Measurements from ENCODE around the gene RUNDC1.

RUNDC1 gene

DNA sequence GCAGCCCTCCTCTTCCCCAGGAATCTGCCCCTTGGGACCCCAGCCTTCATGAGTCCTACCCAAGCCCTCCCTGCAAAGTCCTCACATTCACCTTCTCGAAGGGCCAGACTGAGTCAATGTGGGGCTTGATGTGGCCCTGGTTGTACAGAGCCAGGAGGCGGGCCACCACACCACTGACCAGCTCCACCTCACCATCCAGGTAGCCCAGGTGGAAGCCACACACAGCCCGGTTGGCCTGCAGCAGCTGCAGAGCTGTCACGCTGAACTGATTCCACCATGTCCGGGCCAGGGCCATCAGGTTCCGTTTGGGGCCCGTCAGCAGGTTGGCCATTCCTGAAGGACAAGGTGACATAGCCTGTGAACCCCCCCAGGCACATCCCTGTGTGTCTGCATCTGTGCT is 35.9 kb downstream of the RUNDC1 start:
- in situ Hi-C loops (cut with MboI; ENCODE audit: low sequenced_read_pairs), result no loop called here

DNA sequence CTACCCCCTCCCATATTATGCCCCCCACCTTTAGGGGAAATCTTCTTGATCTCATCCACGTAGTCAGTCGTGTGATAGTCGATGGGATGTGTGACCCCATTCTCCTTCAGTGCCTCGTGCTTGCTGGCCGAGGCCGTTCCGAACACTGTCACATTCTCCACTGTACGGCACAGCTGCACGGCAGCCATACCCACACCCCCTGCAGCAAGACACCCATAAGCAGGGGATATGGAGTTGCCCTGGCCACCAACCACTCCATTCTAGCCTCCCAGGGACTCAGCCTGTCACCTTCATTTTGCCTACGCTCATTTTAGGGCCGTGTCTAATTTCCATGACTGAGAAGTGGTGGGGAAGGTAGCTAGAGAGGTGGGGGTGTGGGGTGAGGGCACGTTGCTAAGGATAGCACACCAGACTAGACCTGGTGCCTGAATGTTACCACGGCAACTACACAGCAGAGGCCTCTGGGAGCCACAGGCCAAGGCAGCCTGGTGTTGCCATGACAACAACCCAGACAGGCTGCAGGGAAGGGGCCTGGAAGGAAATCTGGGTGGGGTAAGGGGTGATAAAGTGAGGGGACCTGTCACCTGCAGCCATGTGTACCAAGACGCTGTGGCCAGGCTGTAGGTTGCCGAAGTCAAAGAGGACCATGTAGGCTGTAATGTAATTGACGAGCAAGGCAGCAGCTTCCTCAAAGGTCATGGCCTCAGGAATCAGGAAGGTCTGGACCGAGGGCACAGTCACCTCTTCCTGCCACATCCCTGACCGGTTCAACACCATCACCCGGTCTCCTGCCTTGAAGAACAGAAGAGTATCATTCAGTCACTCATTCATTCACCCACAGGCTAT is 37.9 kb downstream of the RUNDC1 start:
- in situ Hi-C loops (cut with MboI; ENCODE audit: low sequenced_read_pairs), result no loop called here

DNA sequence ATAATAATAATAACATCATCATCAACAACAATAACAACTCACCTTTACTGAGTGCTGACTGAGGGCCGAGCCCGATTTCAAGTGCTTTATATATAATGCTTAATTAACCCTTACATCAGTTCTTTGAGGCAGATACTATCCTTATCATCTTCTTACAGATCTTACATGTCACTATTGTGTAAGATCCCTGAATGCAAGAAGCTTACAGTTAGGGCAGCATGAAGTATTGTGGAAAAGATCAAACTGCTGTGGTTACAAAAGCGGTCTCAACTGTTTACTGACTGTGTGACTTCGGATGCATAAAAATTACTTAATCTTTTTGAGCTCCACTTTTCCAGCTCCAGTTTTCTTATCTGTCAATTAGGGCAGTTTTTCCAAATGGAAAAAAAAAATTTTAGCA is 38.6 kb downstream of the RUNDC1 start:
- in situ Hi-C loops (cut with MboI; ENCODE audit: low sequenced_read_pairs), result no loop called here

DNA sequence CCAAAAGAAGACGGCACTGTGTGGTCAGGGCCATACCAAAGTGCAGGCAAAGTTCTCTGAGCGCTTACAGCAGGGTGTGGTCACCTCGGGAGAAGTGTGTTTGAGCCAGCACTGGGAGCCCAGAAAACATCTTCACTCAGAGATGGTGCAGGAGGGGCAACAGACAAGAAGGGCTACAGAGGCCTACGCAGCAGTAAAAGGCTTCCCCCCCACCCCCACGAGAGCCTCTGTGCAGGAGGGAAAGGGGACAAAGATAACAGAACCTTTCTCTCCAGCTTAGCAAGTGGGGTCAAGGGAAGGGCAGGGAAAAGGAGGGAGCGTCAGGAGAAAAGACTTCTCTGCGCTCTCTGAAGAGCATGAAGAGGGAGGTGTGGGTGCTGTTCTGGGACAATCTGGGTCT is 39.1 kb downstream of the RUNDC1 start:
- in situ Hi-C loops (cut with MboI; ENCODE audit: low sequenced_read_pairs), result no loop called here

DNA sequence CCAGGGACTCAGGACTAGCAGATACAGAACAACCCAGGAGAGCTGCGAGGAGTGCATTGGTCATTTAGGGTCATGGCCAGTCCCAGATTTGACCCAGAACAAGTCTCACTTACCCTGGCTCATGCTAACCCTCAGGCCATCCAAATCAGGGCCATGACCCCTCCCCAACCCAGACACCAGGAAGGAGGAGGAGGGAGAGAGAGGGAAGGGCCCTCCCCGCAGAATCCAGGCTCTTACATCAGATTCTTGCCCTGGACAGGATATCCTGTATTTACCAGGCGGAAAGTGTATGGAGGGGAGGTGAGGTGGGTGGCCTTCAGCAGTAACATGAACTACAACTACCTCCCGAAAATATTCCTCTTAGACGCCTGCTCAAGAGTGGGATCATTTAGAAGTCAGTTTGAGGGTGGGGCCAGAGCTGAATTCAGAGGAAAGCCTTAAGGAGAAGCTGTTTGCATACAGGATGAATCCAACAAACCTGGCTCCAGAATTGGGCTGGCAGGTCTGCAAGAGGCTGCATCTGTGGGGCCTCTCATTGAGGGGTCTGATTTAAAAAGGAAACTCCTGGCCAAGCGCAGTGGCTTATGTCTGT is 39.8 kb downstream of the RUNDC1 start:
- in situ Hi-C loops (cut with MboI; ENCODE audit: low sequenced_read_pairs), result no loop called here

DNA sequence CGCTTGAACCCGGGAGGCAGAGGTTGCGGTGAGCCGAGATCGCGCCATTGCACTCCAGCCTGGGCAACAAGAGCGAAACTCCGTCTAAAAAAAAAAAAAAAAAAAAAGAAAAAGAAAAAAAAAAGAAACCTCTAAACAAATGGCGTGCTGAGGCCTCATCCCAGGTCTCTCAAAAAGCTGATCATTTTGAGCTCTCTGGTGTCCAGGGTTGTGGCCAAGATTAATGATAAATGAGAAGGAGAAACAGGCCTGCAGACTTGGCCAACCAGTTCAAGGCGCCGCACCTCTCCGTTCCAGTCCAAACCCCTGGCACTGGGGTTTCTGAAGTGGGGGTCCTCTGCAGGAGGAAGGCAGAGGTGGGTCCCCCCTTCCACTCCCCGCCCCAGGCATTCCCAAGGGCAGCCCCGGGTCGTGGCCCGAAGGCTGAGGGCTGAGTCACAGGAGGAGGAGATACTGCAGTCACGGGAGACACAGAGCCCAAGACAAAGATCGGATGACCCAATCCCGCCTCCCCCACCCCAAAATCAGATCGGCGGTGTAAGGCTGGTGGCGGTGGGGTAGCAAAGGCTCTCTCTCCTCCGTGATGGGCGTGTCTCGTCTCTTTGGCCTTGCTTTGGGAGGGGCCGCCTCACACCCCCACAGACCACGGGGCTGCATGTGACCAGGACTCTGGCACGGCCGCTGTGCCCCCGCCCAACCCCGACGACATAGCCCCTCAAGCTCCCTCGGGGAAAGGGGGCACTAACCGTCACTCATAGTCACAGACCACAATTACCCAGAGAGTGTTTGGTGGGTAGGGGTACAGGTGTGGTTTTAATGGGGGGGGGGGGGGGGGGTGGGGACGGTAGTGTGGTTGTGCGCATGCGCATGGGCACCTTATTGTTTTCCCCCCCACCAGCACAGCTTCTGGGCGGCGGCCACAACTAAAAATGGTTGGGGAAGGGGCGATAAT is 40.7 kb downstream of the RUNDC1 start:
- in situ Hi-C loops (cut with MboI; ENCODE audit: low sequenced_read_pairs), result no loop called here

DNA sequence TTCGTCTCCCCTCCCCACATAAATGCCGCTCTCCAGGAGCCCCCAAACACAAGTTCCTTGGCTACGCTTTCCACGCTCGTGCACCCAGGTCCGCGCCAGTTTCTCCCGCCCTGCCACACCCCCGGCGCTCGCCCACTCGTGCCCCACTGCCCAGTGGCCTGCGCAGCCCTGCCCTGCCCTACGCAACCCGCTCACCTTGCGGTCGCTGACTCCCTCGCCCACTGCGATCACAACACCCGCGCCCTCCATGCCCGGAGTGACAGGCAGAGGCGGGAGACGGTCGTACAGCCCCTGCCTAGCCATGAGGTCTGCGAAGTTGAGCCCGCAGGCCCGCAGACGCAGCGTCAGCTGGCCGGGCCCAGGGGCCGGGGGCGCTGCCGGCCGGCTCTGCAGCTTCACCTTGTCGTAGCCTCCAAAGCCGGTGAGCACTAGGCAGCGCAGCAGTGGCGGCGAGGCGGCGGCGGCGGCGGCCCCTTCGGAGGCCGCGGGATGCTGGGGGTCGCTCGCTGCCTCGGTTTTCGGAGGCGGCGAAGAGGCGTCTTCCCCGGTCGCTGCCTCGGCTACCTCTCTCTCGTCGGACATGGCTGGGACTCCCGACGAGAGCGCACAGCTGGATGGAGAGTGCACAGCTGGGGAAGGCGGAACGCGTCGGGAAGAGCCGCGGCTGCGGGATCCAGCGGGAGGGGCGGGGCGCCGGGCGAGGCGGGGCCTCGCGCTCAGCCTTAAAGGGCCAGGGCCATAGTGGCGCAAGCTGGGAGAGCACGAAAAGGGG is 41.6 kb downstream of the RUNDC1 start, which contains the start of gene VAT1:
VAT1 (minus strand) TSS at position 645 of the 772 bp plus-strand sequence; CDS start at position 582, 63 bp downstream.
- in situ Hi-C loops (cut with MboI; ENCODE audit: low sequenced_read_pairs), result no loop called here

DNA sequence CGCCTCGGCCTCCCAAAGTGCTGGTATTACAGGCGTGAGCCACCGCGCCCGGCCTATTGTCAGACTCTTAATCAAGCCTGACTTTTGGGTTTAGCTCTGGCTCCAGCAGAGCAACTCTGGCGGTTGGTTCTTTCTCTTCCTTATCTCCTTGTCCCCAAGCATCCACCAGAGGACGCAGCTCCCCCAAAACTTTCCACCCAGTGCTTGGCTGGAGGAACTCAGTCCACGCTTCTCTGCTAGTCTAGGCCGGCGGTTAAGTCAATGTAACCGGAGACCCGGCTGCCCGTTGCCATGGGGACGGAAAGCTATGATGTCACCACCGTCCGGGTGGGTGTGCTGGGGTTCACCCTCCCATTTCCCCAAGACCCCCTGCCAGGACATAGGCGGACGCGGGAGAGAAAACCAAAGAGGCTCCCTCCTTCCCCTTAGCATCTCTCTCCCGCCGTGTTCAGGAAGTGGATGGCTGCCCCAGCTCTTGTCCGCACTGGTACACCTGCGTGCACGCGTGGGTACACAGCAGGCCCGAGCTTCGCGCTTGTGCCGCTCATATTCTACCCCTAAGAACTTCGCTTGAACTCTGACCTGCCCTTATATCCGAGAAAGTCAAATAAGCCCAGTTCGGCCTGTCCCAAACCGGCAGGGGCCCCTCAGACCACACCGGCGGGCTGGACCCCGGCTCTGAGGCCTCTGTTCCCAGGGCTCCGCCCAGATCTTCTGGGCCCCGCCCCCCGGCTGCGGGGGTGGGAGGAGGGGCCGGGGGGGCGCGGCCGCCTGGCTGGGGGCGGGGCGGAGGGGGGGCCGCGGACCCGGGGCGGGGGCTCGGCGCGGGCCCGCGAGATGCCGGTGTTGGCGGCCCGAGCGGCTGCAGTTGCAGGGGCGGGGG is 44.3 kb downstream of the RUNDC1 start, which contains the start of gene RND2:
RND2 (plus strand) TSS at position 825 of the 883 bp plus-strand sequence. CDS start 117 bp downstream, outside the sequence.
- in situ Hi-C loops (cut with MboI; ENCODE audit: low sequenced_read_pairs), result no loop called here

DNA sequence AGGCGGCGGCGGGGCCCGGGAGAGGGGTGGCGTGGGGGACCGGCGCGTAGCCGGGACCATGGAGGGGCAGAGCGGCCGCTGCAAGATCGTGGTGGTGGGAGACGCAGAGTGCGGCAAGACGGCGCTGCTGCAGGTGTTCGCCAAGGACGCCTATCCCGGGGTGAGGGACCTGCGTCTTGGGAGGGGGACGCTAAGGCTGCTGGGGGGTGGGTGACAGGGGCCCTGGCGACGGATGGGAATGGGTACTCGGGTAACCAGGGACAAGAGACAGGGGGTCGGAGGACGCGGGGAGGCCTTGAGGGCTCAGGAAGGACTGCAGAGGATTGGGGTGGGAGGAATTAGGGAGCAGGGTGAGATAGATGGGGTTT is 44.9 kb downstream of the RUNDC1 start:
- in situ Hi-C loops (cut with MboI; ENCODE audit: low sequenced_read_pairs), result no loop called here

DNA sequence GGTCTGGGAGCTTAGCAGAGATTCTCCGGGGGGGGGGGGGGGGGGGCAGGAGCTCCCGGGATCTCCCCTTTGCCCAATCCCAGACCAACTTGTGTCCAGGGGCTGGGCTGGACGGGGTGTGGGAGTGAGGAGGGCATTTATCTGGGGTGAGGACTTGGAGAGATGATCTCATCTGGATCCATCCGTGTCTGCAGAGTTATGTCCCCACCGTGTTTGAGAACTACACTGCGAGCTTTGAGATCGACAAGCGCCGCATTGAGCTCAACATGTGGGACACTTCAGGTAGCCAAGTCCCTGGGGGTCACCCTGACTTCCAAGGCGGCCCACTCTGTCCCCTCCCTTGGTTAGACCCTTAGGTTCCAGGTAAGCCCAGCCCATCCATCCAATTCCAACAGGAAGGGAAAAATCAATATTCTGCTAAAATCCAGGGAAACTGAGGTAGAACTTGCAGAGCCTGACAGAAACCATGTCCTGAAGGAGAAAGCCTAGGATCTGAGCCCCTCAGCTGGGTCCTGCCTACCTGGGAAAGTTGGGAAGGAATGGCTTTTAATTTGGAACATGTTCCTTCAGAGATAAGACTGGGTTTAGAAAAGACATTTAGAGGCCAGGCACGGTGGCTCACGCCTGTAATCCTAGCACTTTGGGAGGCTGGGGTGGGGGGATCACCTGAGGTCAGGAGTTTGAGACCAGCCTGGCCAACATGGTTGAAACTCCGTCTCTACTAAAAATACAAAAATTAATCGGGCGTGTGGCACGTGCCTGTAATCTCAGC is 45.6 kb downstream of the RUNDC1 start:
- in situ Hi-C loops (cut with MboI; ENCODE audit: low sequenced_read_pairs), result no loop called here

DNA sequence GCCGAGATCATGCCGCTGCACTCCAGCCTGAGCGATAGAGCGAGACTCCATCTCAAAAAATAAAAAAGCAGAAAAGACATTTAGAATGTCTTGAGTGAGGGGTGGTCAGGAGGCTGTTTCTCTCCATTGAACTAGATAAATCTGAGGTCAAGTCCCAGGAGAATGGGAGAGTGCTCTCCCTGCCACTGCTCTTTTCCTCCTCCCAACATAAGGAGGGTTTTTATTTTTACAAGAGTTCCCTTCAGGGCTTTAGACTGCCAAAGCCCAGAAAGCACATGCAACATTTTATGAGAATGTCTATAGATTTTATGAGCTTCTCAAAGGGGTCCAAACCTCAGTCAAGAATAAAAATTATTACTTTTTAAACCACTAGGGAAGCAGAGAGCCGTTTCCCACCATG is 46.2 kb downstream of the RUNDC1 start:
- in situ Hi-C loops (cut with MboI; ENCODE audit: low sequenced_read_pairs), result no loop called here

DNA sequence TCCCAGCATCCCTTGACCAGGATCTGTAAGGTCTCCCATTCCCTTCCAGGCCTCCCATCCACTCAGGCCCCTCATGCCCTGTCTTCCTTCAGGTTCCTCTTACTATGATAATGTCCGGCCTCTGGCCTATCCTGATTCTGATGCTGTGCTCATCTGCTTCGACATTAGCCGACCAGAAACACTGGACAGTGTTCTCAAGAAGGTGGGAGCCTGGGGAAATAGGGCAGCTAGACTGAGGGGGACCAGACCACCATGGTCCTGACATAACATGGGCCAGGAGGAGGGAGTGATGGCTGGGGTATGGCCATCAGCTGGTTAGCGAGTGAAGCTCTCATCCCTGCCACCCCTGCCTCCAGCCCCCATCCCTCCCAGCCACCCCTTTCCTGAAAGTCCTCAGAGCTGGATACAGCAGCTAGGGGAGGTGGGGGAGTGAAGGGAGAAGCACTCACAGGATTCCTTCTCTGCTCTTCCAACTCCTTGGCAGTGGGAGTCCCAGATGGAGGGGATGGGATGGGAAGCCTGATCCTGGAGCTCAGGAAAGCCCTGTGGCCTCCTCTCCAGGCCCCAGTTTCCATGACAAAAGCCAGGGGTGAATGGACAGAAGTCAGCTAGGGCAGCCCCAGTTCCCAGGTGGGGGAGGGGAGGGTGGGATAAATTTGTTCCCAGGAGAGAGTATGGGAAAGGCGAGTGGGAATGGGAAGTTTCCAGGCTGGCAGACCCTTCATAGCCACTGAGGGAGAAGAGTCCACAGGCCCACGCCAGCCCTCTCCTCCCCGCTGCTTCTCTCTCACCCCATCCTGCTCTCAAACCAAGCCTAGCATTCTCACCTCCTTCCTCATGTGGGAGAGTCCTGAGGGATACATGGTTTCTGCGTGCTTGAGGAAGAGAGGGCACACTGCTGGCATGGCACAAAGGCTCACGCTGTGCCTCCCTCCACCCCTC is 47.0 kb downstream of the RUNDC1 start:
- in situ Hi-C loops (cut with MboI; ENCODE audit: low sequenced_read_pairs), result no loop called here

DNA sequence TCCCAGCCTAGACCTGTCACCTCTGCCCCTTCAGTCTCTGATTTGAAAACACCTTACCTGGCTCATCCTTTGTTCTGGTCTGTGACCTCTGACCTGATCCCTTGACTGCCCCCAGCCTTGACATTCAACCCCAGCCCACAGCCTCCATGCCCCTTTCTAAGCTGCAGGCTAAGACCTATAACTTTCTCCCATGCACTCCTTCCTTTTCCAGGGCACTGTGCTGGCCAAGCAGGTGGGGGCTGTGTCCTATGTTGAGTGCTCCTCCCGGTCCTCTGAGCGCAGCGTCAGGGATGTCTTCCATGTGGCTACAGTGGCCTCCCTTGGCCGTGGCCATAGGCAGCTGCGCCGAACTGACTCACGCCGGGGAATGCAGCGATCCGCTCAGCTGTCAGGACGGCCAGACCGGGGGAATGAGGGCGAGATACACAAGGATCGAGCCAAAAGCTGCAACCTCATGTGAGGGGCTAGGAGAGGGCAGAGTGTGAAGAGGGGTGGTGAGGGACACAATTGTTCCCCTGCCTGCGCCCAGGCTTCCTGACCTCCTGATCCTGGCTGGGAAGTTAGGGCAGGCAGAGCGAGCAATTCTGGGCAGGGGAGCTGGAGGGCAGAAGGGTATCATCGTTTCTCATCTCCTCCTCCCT is 48.0 kb downstream of the RUNDC1 start:
- in situ Hi-C loops (cut with MboI; ENCODE audit: low sequenced_read_pairs), result no loop called here

DNA sequence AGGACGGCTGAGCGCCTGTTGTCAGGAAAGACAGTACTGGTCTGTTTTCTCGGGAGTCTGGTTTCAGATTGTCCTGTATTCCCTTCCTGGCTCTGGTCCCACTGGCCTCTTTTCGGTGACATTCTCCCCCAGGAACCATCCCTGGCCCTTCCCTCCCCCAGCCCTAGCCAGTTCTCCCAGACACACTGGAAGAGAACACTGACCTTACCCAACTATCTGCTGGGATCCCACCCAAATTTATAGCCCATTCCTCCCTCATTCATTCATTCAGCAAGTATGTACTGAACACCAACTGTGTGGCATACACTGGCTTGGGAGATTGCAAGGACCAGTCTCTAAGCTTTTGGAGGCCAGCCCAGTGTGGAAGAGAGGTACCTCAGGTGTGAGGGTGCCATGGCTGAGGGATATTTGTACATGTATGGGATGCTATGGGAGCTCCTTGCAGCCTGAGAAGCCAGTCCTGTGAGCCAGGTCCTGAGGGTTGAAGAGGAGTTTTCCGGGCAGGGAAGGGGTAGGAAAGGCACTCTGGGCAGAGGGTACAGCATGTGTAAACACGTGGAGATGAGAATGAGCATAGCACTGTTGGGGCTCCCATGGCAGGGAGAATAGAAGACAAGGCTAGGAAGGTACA is 49.9 kb downstream of the RUNDC1 start:
- in situ Hi-C loops (cut with MboI; ENCODE audit: low sequenced_read_pairs), result no loop called here

DNA sequence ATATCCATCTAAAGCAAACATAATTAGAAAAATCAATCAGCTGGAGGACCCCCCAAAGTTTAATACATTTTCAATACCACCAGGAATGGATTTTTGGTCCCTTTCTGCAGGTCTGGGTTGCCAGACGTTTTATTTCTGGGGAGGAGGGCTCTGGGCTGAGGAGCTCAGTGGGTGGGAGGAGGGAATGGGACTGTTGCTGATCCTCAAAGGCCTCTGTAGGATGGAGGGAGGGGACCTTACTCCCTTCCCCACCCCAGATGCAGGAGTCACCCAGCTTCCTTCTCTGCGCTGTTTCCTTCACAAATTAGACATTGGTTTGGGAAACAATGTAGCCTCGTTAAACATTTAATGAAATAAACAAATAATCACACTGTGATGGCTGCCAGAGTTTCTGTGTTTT is 51.3 kb downstream of the RUNDC1 start:
- in situ Hi-C loops (cut with MboI; ENCODE audit: low sequenced_read_pairs), result no loop called here

DNA sequence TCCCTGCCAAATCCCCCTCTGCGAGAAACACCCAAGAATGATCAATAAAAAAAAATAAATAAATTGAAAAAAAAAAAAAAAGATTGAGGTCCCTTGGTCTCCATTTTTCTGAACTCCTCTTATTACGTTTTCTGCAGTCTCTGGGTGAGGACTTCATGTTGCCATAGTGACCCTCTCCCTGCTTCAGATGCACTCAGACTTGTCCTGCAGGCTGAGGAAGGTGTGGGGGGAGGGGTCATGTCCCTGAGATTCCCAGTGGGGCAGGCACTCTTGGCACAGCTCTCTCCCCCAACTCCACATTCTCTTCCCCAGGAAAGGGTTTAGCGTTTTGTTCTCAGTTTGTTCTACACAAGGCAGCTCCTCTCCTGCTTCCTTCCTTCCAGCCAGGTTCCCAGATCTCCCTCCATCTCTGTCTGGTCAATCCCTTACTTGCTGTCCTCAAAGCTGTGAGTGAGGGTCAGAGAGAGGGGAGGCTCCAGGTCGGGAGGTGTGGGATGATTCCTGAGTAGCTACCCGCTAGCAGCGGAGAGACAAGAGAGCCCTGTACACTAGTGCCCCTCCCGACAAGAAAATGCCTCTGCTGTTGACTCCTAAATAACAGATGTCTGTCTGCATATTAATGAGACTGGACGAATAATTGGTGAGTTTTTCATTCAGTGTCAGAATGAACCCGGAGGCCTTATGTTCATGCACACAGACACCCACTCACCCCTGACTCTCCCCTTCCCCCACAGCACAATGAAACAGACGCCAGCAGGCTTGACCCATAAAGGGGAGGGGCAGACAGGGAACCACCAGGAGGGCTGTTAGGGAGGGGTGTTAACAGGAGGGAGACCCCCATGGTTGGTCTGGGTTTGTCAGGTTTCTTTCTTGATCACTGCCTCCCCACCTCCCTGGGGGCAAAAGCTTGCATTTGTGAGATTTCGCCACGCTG is 53.9 kb downstream of the RUNDC1 start:
- in situ Hi-C loops (cut with MboI; ENCODE audit: low sequenced_read_pairs), result no loop called here

Measured in HL-60/S4 treated with phorbol 12-myristate 13-acetate at 8.2 ng/mL for 4 days and 3 days (cell line).